ENCODE results near the gene ELP2. TPM values are rescaled to one million over a fixed set of nuclear protein-coding genes. Genes with fewer than 3 reads are reported as not detected.

Gene ELP2
- total RNA-seq, 2 experiments from 2014 or later, result 200 to 206 TPM

DNA sequence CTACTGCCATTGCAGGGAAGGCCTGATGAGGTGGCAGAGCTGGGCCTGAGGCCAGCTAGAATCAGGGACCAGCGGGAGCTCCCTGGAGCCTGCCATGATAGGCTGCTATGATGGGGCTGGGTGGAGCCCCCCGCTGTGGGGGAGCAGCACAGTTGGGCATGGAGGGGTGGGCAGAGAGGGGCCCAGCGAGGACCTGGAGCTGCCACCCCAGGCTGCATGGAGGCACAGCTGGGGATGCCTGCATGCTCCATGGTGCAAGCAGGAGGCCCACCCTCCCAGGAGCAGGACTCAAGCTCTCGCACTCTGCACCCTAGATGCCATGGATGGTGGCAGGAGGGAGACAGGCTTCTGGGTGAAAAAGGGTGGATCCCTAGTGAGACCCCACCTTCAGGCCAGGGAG, 44.5 kb upstream of the ELP2 start:
- peaks cover 5% of the 10 kb centered on the region for H3K9me3 Mint-ChIP-seq
- no peaks in the 10 kb centered on the region for H3K4me1 ChIP-seq (ENCODE audit: insufficient read depth, low read length)
- CTCF ChIA-PET, result no interaction called here

DNA sequence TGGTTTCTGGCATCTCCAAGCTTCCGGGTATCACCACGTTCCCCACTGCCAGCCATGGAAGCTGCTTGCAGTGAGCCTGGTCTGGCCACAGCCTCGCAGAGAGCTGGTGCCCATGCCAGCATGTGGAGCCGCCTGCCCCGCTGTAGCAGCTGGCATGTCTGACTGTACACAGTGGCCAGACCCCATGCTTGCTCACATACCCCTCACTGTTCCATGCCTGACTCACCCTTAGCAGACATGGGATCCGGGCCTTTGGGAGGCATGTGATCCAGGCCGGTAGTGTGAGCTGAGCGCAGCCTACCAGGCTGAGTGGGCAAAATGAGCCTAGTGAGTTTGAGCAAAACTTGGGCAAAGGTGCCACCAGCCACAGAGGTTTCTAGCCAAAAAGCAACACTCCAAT, 43.5 kb upstream of the ELP2 start:
- CTCF ChIA-PET, result no interaction called here
- peaks cover 2% of the 10 kb centered on the region for H3K9me3 Mint-ChIP-seq
- intact Hi-C loops (cut with DNase I, micrococcal nuclease), result no loop called here
- Histone ChIP-seq H3K9me3 (ENCODE audit: control insufficient read depth in 1 of 2, insufficient read depth in 1 of 2, low read length in 2 of 2) (peaks cover 0 to 4% of the 10 kb centered on the region in 2 experiments), H3K27ac (ENCODE audit: low read depth in 1 of 2, low read length in 2 of 2) (no peak overlapping the region), H3K27me3 (ENCODE audit: control insufficient read depth in 1 of 2, insufficient read depth in 2 of 2, low read length in 2 of 2) (no peaks in the 10 kb centered on the region), H3K36me3 (ENCODE audit: insufficient read depth, low read length) (no peaks in the 10 kb centered on the region), H3K4me1 (ENCODE audit: insufficient read depth, low read length) (no peaks in the 10 kb centered on the region), H3K4me3 (ENCODE audit: low read length) (no peak overlapping the region)
- H3K27ac Mint-ChIP-seq, result no peak overlapping the region
- DNase-seq, result no peak
- H3K4me3 Mint-ChIP-seq, result no peak overlapping the region
- no peaks in the 10 kb centered on the region for H3K36me3 Mint-ChIP-seq (ENCODE audit: low read depth)
- TF ChIP-seq, protein P1, sequence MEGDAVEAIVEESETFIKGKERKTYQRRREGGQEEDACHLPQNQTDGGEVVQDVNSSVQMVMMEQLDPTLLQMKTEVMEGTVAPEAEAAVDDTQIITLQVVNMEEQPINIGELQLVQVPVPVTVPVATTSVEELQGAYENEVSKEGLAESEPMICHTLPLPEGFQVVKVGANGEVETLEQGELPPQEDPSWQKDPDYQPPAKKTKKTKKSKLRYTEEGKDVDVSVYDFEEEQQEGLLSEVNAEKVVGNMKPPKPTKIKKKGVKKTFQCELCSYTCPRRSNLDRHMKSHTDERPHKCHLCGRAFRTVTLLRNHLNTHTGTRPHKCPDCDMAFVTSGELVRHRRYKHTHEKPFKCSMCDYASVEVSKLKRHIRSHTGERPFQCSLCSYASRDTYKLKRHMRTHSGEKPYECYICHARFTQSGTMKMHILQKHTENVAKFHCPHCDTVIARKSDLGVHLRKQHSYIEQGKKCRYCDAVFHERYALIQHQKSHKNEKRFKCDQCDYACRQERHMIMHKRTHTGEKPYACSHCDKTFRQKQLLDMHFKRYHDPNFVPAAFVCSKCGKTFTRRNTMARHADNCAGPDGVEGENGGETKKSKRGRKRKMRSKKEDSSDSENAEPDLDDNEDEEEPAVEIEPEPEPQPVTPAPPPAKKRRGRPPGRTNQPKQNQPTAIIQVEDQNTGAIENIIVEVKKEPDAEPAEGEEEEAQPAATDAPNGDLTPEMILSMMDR (IDR thresholded peaks at IDR 0.05), result no peak
- POLR2A ChIA-PET, result no interaction called here
- H3K4me1 Mint-ChIP-seq (ENCODE audit: low read depth), result no peaks in the 10 kb centered on the region
- no peaks in the 10 kb centered on the region for H3K27me3 Mint-ChIP-seq
- ATAC-seq (ENCODE audit: poor library complexity), result no peak

More for the DNA sequence above, 44.5 kb upstream of the ELP2 start:
- no peaks in the 10 kb centered on the region for H3K36me3 ChIP-seq (ENCODE audit: insufficient read depth, low read length)
- Mint-ChIP-seq H3K4me1 (ENCODE audit: low read depth) (no peaks in the 10 kb centered on the region), H3K4me3 (no peak overlapping the region), H3K36me3 (ENCODE audit: low read depth) (no peaks in the 10 kb centered on the region), H3K27me3 (no peaks in the 10 kb centered on the region), H3K27ac (no peak overlapping the region)
- H3K9me3 ChIP-seq (ENCODE audit: control insufficient read depth in 1 of 2, insufficient read depth in 1 of 2, low read length in 2 of 2), result peaks cover 4 to 10% of the 10 kb centered on the region in 2 experiments
- TF ChIP-seq, protein P1 (IDR thresholded peaks at IDR 0.05), result no peak
- intact Hi-C loops (cut with DNase I, micrococcal nuclease), result no loop called here
- no peak for DNase-seq
- H3K4me3 ChIP-seq (ENCODE audit: low read length), result no peak overlapping the region
- H3K27ac ChIP-seq (ENCODE audit: low read depth in 1 of 2, low read length in 2 of 2), result no peak overlapping the region
- POLR2A ChIA-PET, result no interaction called here
- no peaks in the 10 kb centered on the region for H3K27me3 ChIP-seq (ENCODE audit: control insufficient read depth in 1 of 2, insufficient read depth in 2 of 2, low read length in 2 of 2)
- ATAC-seq (ENCODE audit: poor library complexity), result no peak

DNA sequence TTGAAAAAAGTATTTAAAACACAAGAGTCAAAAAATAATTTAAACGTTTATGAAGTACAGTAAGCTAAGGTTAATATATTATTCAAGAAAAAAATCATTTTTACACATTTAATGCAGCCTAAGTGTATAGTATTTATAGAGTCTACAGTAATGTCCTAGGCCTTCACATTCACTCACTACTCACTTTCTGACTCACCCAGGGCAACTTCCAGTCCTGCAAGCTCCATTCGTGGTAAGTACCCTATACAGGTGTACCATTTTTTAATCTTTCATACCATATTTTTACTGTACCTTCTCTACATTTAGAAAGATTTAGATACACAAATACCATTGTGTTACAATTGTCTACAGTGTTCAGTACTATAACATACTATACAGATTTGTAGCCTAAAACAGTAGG, 41.4 kb upstream of the ELP2 start:
- Mint-ChIP-seq H3K9me3 (no peaks in the 10 kb centered on the region), H3K27me3 (no peaks in the 10 kb centered on the region), H3K27ac (no peak overlapping the region), H3K36me3 (ENCODE audit: low read depth) (no peaks in the 10 kb centered on the region), H3K4me3 (no peak overlapping the region), H3K4me1 (ENCODE audit: low read depth) (no peaks in the 10 kb centered on the region)
- no peaks in the 10 kb centered on the region for H3K27me3 ChIP-seq (ENCODE audit: control insufficient read depth in 1 of 2, insufficient read depth in 2 of 2, low read length in 2 of 2)
- peaks cover 0 to 4% of the 10 kb centered on the region in 2 experiments for H3K9me3 ChIP-seq (ENCODE audit: control insufficient read depth in 1 of 2, insufficient read depth in 1 of 2, low read length in 2 of 2)
- H3K4me1 ChIP-seq (ENCODE audit: insufficient read depth, low read length), result no peaks in the 10 kb centered on the region
- H3K27ac ChIP-seq (ENCODE audit: low read depth in 1 of 2, low read length in 2 of 2), result no peak overlapping the region
- H3K36me3 ChIP-seq (ENCODE audit: insufficient read depth, low read length), result no peaks in the 10 kb centered on the region
- TF ChIP-seq, protein P1 (IDR thresholded peaks at IDR 0.05), result no peak
- no peak for ATAC-seq (ENCODE audit: poor library complexity)
- intact Hi-C loops (cut with DNase I, micrococcal nuclease), result no loop called here
- ChIA-PET CTCF (no interaction called here), POLR2A (no interaction called here)
- no peak for DNase-seq
- H3K4me3 ChIP-seq (ENCODE audit: low read length), result no peak overlapping the region

Data from CD4-positive, alpha-beta T cell (primary cell).